Measurements from ENCODE around the gene CLIP4. TPM values are rescaled to one million over a fixed set of nuclear protein-coding genes. Genes with fewer than 3 reads are reported as not detected.

CLIP4 gene
- total and polyA plus RNA-seq, 2 of the 13 experiments (the other 11 are each of a cell fraction or from before 2014, with no cell fraction given) = 0.46 to 0.49 TPM

- TF ChIP-seq RERE (CRISPR knock-in tag; IDR thresholded peaks at IDR 0.05; ENCODE audit: low read depth) (no peak), SOX6 (IDR thresholded peaks at IDR 0.05) (no peak), SOX6 (CRISPR knock-in tag; IDR thresholded peaks at IDR 0.05) (no peak), ZNF432 (CRISPR knock-in tag; IDR thresholded peaks at IDR 0.05; ENCODE audit: borderline replicate concordance) (no peak), MTA1 (CRISPR knock-in tag; IDR thresholded peaks at IDR 0.05; ENCODE audit: borderline replicate concordance) (no peak), ZEB1 (IDR thresholded peaks at IDR 0.05; ENCODE audit: insufficient replicate concordance, low read depth) (no peak), ZNF850 (CRISPR knock-in tag; conservative IDR thresholded peaks at IDR 0.05) (no peak), ZNF75D (CRISPR knock-in tag; IDR thresholded peaks at IDR 0.05; ENCODE audit: borderline replicate concordance) (no peak), SSRP1 (CRISPR knock-in tag; IDR thresholded peaks at IDR 0.05) (no peak)
Measured at GRCh38 chr2:29184531-29184930, 69.3 kb downstream of the CLIP4 start (continued).

GRCh38 chr2:29186817-29187216 lies 71.6 kb downstream of the CLIP4 start:
- no peak overlapping the region for H3K4me3 ChIP-seq (replicated peaks in 1 of 3; ENCODE audit: insufficient read depth in 1 of 3, low read depth in 2 of 3, low read length in 3 of 3)
- ATAC-seq (no peak), DNase-seq (ENCODE audit: low spot score) (no peak), FAIRE-seq (no peak)
- H2AFZ ChIP-seq (ENCODE audit: low read length) = no peak overlapping the region
- no peak overlapping the region for H3K27ac ChIP-seq (ENCODE audit: extremely low read length, insufficient read depth, low read length)
- intact Hi-C loops (cut with micrococcal nuclease; ENCODE audit: unreplicated experiment) = no loop called here
- ChIA-PET CTCF (ENCODE audit: low intra/inter-chr PET ratio, low total read pairs) (no interaction called here), POLR2A (no interaction called here)
- in situ Hi-C loops (cut with HindIII; ENCODE audit: extremely low pct_ligation_motif_present, low pct_unique_long_range_greater_than_20kb) = no loop called here
- H3K9me3 ChIP-seq (ENCODE audit: low read length) = no peaks in the 10 kb centered on the region
- whole genome bisulfite sequencing (ENCODE audit: low lambda C conversion rate) = 41% methylated on average over 1 of the region's 1 CpG
- no peaks in the 10 kb centered on the region for H3K4me1 ChIP-seq (ENCODE audit: insufficient read depth, low read length)
- TF ChIP-seq CHD2 (IDR thresholded peaks at IDR 0.05; ENCODE audit: low read depth, low read length) = no peak
- no peak for TF ChIP-seq KLF6 (CRISPR knock-in tag; IDR thresholded peaks at IDR 0.05)
- no peak for TF ChIP-seq SETDB1 (CRISPR knock-in tag; IDR thresholded peaks at IDR 0.05; ENCODE audit: borderline replicate concordance)
- no peak for TF ChIP-seq ZNF367 (CRISPR knock-in tag; IDR thresholded peaks at IDR 0.05; ENCODE audit: borderline replicate concordance)
- no peak for TF ChIP-seq SATB2 (CRISPR knock-in tag; IDR thresholded peaks at IDR 0.05)
- no peak for TF ChIP-seq ZNF543 (CRISPR knock-in tag; IDR thresholded peaks at IDR 0.05)
- no peak for TF ChIP-seq ZSCAN20 (CRISPR knock-in tag; IDR thresholded peaks at IDR 0.05; ENCODE audit: borderline replicate concordance)
- TF ChIP-seq PHF20 (CRISPR knock-in tag; IDR thresholded peaks at IDR 0.05) = no peak
- H4K20me1 ChIP-seq (ENCODE audit: insufficient read depth, low read length) = no peaks in the 10 kb centered on the region
- H3K79me2 ChIP-seq (ENCODE audit: insufficient read depth, low read length) = no peaks in the 10 kb centered on the region
- H3K4me2 ChIP-seq (ENCODE audit: low read depth, low read length) = no peak overlapping the region
- no peaks in the 10 kb centered on the region for H3K36me3 ChIP-seq (replicated peaks in 1 of 2; ENCODE audit: control insufficient read depth in 1 of 2, insufficient read depth in 2 of 2, low read length in 2 of 2)
- no TSS peak for BruUV-seq (replicated peaks)
- H3K9ac ChIP-seq (ENCODE audit: insufficient read depth, low read depth, low read length) = no peak overlapping the region
- H3K27me3 ChIP-seq (ENCODE audit: control insufficient read depth in 1 of 2, insufficient read depth in 2 of 2, low read length in 2 of 2) = peaks cover 0 to 3% of the 10 kb centered on the region in 2 experiments; a peak in 1 of 5 replicates
